GM12873 (cell line): ENCODE results near the gene EYA4.

Source experiments
- CTCF ChIP-seq: IDR thresholded peaks from 2 replicates; pipeline ENCODE4 v1.5.1; 2012; ENCODE audit warnings: low read depth, mild to moderate bottlenecking, moderate library complexity, low read length, control low read depth; ENCODE audit not compliant: insufficient read depth; ENCODE audit errors: missing control alignments

EYA4 gene

GRCh38 chr6:133306931-133307330 is 65.8 kb downstream of the EYA4 start:
- no peak for TF ChIP-seq CTCF

DNA sequence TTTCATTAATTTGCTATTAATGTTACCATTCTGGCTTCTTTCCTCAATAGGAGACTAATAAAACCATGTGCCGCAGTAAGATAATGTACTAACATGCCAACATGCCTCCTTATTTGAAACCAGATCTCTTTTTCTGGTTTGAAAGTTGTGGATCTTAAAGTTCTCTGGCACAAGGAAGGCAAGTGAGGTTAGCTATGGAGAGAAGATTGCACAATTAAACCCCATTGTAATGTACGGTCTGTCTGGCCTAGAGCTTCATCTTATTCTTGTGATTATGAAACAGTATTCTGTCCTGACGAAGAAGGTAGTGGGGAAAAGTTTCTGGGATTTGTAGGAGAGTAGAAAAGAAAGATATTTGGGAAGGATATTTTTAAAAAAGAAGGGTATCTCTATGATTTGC is 68.4 kb downstream of the EYA4 start:
- no peak for TF ChIP-seq CTCF

GRCh38 chr6:133312006-133312405 is 70.8 kb downstream of the EYA4 start:
- TF ChIP-seq CTCF, result no peak

DNA sequence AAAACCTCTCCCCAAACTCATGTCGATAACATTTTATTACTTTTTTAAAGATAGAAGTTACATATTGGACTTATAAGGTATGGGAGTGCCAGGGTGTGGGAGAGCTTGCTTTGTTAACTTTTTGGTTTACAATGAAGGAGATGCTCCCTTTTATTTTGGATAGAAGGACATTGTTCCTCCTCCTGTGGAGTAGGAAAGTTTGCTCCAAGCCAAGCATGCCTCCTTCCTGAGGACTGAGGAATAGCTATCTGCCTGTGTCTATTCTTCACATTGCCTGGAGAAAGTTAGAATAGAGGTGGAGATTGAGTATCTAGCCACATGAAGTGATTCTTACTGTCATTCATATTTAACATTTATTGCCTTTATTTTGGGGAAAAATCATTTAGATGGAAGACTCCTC is 71.9 kb downstream of the EYA4 start:
- TF ChIP-seq CTCF, result no peak

DNA sequence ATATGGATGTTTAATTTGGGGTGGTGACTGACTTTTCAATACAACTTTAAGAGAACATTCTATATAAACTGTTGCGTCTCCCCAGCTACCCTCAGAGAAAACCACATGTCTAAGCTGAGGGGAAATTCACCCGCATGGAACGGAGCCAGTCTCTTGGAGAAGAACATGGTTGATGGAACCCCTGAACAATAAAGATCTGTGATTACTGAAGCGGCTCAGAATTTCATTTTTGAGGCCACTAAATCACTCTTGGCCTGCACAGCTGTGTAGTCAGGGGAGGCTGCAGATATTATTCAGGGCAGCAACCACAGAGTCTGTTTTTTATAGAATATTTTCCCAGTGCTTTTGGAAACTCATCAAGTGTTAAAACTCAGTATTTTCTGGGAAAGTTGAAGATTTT is 73.8 kb downstream of the EYA4 start:
- no peak for TF ChIP-seq CTCF

GRCh38 chr6:133315811-133316210 is 74.7 kb downstream of the EYA4 start:
- no peak for TF ChIP-seq CTCF

DNA sequence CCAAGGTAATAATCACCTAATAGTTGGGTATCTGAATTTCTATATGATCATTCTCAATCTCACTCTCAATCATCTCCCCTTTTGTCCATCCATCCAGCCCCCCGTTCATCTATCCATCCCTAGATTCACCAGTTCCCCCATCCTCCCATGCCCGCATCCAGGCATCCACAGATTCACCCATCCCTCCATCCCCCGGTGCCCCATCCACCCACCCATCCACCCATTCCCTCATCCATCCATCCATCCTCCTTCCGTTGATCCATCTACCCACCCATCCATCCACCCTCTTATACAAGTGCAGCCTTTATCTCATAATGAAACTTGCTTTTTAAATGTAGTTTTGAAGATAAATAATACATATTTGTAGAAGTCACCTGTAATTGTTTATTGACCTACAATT is 76.5 kb downstream of the EYA4 start:
- TF ChIP-seq CTCF, result no peak

- TF ChIP-seq CTCF, result no peak
These were observed 85.4 kb downstream of the EYA4 start for GRCh38 chr6:133326584-133326983.
